Stimulated activated CD8-positive, alpha-beta memory T cell treated with anti-CD3 and anti-CD28 coated beads, Interleukin-12 subunit alpha, Interleukin-12 subunit beta, amount 100 ng/mL, for 4 hours (primary cell): ENCODE data around the gene NAT16.
"Not testable (repeated sequence)": the region's sequence is repeated elsewhere in the genome, so short reads cannot be mapped to it uniquely, and the experiment has no call there.

Source experiments
- DNase-seq: peaks from one replicate; pipeline ENCODE4 v3.0.0-alpha.2; 2020; ENCODE audit warnings: low read depth

Gene NAT16

DNA sequence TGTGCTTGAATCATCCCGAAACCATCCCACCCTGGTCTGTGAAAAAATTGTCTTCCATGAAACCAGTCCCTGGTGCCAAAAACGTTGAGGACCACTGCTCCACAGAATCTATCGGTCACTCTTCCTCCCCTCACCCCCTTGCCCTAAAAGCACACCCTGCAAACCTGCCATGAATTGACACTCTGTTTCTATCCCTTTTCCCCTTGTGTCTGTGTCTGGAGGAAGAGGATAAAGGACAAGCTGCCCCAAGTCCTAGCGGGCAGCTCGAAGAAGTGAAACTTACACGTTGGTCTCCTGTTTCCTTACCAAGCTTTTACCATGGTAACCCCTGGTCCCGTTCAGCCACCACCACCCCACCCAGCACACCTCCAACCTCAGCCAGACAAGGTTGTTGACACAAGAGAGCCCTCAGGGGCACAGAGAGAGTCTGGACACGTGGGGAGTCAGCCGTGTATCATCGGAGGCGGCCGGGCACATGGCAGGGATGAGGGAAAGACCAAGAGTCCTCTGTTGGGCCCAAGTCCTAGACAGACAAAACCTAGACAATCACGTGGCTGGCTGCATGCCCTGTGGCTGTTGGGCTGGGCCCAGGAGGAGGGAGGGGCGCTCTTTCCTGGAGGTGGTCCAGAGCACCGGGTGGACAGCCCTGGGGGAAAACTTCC, 54.0 kb downstream of the NAT16 start:
- DNase-seq: no peak

DNA sequence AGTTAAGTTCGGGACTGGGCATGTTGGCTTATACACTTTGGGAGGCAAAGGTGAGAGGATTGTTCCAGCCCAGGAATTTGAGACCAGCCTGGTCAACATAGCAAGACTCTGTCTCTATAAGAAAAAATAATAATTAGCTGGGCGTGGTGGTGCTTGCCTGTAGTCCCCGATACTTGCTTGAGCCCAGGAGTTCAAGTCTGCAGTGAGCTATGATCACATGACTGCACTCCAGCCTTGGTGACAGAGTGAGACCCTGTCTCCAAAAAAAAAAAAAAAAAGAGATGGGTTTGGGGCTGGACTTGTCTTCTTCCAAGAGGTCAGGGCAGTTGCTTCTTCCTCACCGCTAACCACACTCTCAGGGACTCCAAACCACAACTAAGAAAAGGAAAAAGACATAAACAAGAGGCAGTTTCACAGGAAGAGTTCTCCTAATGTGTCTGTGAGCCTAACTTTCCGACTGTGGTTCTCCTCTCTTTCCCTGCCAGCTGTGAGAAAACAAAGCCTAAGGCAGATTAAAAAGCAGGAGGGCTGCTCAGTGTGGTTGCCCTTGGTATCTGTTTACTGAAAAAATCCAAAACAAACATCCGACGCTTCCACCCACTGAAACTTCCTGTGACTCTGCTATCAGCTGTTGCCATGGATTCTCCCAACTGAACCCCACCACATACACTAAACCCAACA, 55.6 kb downstream of the NAT16 start:
- no peak for DNase-seq

DNA sequence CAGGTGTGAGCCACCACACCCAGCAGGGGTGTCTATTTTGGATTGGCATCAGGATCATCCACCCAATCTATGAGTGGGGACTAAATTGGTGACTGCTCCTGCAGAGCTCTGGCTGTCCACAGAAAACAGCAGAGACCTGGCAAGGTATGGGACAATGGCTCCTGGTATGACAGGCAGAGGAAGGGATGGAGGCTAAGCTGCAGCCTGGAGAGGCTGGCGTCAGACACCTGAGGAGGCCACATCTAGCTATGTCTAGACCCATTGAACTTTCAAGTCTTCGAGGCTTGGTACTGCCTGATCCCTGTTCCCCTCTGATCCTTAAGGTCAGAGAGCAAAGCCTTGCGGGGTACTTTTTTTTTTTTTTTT, 56.4 kb downstream of the NAT16 start:
- no peak for DNase-seq

DNA sequence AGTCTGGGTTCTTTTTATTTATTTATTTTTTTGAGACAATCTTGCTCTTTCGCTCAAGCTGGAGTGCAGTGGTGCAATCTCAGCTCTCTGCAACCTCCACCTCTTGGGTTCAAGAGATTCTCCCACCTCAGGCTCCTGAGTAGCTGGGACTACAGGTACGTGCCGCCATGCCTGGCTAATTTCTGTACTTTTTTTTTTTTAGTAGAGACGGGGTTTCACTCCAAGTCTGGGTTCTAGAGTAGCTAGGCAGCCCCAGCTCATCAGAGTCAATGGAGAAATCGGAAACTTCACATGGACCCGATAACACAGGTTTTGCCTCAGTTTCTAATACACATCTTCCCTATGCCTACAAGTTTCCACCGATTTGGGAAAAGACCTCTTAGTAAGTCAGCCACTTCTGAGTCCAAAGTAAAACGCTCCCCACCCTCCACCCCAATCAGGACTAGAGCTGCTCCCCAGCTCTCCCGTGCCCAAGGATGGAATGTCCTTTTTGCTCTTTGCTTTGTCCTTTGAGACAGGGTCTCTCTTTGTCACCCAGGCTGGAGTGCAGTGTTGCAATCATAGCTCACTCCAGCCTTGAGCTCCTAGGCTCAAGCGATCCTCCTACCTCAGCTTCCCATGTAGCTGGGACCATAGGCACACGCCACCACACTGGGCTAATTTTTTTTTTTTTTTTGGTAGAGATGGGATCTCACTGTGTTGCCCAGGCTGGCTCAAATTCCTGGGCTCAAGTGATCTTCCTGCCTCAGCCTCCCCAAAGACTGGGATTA, 57.0 kb downstream of the NAT16 start:
- no peak for DNase-seq

DNA sequence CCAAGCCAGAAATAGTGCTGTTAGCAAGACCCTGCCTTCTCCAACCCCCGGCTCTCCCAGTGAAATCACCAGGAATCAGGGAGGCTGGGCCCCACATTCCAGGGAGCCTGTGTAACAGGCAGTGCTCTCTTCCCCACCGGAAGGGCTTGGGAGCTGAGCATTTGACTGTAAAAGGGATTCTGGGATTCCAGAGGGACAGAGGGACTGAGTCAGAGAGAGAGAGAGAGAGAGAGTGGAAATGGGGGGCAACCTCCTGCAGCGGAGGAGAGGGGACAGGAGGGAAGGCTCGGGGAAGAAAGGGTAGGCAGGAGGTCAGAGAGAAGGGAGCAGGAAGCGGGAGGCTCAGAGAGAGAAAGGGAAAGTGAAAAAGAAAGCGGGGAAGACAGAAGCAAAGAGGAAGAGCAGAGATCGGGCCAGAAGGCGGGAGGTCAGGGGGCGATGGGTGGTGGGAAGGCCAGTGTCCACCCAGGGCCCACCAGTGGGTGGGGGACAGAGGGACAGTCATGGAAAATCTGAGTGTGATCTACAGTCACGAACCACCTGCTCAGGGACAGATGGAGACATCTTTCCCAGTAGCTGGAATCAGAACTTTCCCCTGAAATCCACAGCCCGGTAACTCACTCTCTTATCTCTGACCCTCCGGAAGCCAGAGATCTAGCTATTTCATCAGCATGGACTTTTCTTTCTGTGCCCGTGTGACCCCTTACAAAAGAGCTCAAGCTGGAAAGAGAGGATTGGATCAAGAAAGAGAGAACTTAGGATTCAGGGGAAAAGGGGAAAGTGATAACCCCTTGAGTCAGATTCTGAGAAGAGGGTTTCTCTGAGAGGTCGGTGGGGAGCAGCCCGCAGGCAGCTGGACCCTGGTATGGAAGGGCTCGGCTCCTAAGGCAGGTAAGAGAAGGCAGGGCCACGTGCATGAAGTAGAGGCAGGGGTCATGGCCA, 57.8 kb downstream of the NAT16 start:
- DNase-seq: no peak

DNA sequence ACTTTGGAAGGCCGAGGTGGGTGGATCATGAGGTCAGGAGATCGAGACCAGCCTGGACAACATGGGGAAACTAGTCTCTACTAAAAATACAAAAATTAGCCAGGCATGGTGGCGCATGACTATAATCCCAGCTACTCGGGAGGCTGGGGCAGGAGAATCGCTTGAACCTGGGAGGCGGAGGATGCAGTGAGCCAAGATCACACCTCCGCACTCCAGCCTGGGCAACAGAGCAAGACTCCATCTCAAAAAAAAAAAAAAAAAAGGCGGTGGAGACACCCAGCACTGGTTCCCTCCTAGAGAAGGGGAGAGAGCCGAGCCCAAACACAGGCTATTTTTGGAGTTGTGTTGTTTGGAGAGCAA, 58.5 kb downstream of the NAT16 start:
- not testable (repeated sequence) for DNase-seq
